GM21526 (cell line): ENCODE data around the gene EGR4.

Experiments
- ATAC-seq: cut with Tn5 transposase; IDR thresholded peaks from one replicate; pipeline ENCODE4 v1.9.1; 2021; ENCODE audit warnings: moderate library complexity; ENCODE audit not compliant: unreplicated experiment, low FRiP score

Gene EGR4

DNA sequence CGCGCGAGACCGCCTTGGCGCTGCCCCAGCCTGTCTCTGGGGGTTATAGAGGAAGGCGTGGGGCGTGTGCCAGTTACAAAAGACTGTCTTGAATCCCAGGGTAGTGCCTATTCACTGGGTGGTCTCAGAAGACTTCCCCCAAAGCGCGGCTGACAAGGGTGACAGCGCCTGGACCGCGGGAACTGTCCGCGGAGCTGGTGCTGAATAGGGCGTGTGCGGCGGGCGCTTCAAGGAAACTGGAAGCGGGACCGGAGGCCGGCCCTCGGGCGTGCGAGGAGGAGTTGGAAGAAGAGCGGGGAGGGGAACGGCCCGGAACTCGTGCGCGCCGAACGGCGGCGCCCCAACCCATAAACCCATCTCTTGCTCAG lies 2.3 kb downstream of the EGR4 start:
- no peak for ATAC-seq

- ATAC-seq: no peak
These were observed 3.1 kb downstream of the EGR4 start for GRCh38 chr2:73290049-73290839.

DNA sequence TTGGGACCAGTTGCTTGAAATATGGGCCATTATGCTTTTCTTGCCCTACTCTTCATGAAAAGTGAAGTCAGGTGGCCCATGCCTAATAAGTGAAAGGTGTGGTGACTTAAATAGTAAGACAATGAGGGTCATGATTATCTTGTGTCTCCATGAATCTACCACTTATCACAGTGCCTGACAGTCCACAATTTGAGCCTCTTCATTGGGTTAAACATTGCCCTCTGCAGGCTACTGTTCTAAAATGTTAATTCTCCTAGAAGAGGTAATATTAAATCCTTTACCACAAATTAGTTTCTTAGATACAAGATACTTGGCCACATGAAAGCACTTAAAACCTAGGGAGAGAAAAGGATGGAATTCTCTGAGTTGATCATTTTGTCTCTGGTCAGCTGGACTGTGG lies 4.0 kb downstream of the EGR4 start:
- no peak for ATAC-seq

GRCh38 chr2:73286134-73286655 lies 7.2 kb downstream of the EGR4 start:
- no peak for ATAC-seq

DNA sequence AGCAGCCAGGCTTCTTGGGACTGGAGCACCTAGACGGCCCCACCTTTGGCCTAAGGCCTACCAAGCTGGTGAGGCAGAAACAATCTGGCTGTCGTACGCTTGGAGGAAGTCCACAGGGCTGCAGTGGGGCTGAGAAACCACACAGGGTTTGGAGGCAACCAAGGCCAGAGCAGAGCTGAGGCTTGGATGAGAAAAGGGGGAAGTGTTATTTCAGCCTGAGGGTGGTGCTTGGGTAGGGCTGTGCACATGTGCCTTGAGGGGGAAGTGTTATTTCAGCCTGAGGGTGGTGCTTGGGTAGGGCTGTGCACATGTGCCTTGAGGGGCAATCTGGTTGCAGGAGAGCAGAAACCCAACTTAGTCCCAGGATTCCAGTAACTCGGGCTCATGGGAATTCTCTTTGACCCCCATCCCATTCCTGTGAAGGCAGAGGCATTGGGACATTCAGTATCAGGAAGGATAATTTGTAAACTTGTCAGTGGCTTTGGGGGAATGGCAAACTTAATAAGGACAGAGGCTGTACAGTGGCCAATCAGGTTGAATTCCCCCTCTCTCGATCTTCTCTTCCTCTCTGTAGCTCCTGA lies 8.1 kb downstream of the EGR4 start:
- ATAC-seq: peak; percentile 52

GRCh38 chr2:73284296-73285158 lies 8.8 kb downstream of the EGR4 start, which contains the start of gene FBXO41:
Gene FBXO41, minus strand, starts transcription at chr2:73284478. Its CDS starts 14,848 bp downstream, at chr2:73269630.
- peak; percentile 65 for ATAC-seq

GRCh38 chr2:73283545-73284295 lies 9.6 kb downstream of the EGR4 start:
- peak; percentile 12 for ATAC-seq

DNA sequence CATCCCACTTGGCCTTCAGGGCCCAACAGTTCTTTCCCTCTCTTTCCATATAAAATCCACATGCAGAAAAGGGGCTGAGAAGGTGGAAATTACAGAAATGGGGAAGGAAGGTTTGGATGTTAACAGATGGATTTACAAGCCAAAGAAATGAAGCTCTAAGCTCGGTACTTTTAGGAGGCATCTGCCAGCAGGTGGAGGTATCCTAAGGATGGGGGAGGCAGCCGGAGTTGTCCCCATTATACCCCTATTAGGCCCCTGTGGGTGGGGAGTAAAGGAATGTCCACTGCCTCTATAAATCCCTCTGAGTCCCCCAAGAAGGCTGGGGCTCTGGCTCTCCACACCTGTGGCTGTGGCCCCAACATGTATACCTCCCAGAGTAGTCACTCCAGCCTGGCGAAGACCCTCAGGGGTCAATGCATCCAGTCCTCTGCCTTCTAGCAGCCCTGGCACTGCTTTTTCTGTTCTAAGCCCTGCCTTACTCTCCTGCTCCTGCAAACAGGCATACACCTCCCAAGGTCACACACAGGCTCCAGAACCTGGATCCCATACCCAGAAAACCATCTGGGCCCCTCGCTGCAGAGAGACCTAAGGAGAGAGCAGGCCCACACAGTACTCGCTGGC lies 10.3 kb downstream of the EGR4 start:
- ATAC-seq: no peak

DNA sequence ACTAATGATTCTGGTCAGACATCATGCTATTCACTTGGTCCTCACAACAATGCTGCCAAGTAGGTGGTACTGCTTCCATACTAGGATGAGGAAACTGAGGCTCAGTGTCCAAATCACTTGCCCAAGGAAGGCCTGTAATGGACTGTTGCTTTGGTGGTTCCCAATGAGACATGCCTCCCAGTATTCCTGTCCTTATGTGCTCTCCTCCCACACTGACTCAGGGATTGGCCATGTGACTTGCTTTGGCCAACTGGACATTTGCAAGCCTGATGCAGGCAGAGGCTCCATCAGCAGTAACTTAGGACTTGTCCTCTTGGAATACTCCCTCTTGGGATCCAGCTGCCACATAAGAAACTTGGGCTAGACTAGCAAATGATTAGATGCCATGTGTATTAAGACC lies 12.1 kb downstream of the EGR4 start:
- no peak for ATAC-seq

GRCh38 chr2:73279852-73280251 lies 13.5 kb downstream of the EGR4 start:
- no peak for ATAC-seq

GRCh38 chr2:73272270-73272669 lies 21.1 kb downstream of the EGR4 start:
- ATAC-seq: no peak

GRCh38 chr2:73269686-73270465 lies 23.5 kb downstream of the EGR4 start:
- no peak for ATAC-seq

- peak; percentile 72 for ATAC-seq
These were observed 24.3 kb downstream of the EGR4 start for GRCh38 chr2:73268830-73269685.

DNA sequence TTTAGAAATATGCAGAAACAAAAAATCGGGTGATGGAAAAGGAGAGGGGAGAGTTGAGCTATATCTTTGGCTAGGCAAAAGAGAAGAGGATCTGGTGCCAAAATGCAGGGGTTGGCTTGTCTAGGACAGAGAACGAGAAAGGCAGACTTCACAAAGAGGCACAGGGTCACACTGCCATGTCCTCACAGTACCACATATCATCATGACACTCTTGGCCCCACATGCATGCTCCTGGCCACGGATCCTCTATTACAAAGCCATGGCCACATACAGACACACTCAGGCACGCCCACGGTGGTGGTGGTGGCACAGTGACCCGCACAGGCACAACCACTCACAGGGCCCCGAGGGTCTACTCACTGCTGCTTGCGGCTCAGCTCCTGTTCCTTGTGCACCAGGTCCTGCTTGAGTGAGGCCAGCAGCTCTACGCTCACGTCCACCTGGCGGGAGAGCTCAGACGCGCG lies 24.9 kb downstream of the EGR4 start:
- no peak for ATAC-seq

GRCh38 chr2:73267008-73267407 lies 26.3 kb downstream of the EGR4 start:
- ATAC-seq: no peak

GRCh38 chr2:73266061-73266901 lies 27.1 kb downstream of the EGR4 start:
- ATAC-seq: no peak
